CD14-positive monocyte (primary cell): Measurements from ENCODE around the gene SEH1L. TPM values are rescaled to one million over a fixed set of nuclear protein-coding genes. Genes with fewer than 3 reads are reported as not detected.

Source experiments
- DNase-seq, 3 donors: peaks; one replicate each; pipeline ENCODE4 v3.0.0-alpha.2; 2011 to 2022
- H2AFZ ChIP-seq: 2 replicates; pipeline ENCODE4 v1.6.0; 2012; ENCODE audit warnings: mild to moderate bottlenecking, low read depth, low read length, inconsistent platforms; ENCODE audit not compliant: insufficient read depth, poor library complexity, severe bottlenecking
- H3K27ac ChIP-seq, 2 donors: 1 replicate in 1 of 2; 2 replicates in 1 of 2; pipeline ENCODE4 v1.5.1; 2012 to 2013; ENCODE audit warnings: low read length in 2 of 2, control low read depth in 1 of 2, inconsistent platforms in 1 of 2, low read depth in 1 of 2, mild to moderate bottlenecking in 1 of 2
- H3K27me3 ChIP-seq, 2 donors: one replicate each; pipeline versions ENCODE4 v1.6.0 to v1.6.1; 2011 to 2013; ENCODE audit warnings: low read length in 2 of 2; ENCODE audit not compliant: control insufficient read depth in 2 of 2, insufficient read depth in 2 of 2
- H3K36me3 ChIP-seq, 2 donors: replicated peaks in 1 of 2; 1 replicate in 1 of 2; 2 replicates in 1 of 2; pipeline versions ENCODE4 v1.5.1 to v1.6.1; 2012 to 2013; ENCODE audit warnings: low read length in 2 of 2, control low read depth in 1 of 2, inconsistent platforms in 1 of 2, mild to moderate bottlenecking in 1 of 2; ENCODE audit not compliant: insufficient read depth in 2 of 2, control insufficient read depth in 1 of 2
- H3K4me1 ChIP-seq, 2 donors: 1 replicate in 1 of 2; 2 replicates in 1 of 2; pipeline versions ENCODE4 v1.5.1 to v1.6.1; 2012 to 2013; ENCODE audit warnings: low read length in 2 of 2, control low read depth in 1 of 2, inconsistent platforms in 1 of 2, mild to moderate bottlenecking in 1 of 2, moderate library complexity in 1 of 2; ENCODE audit not compliant: insufficient read depth in 2 of 2, control insufficient read depth in 1 of 2
- H3K4me2 ChIP-seq: replicated peaks from 2 replicates; pipeline ENCODE3; 2012; ENCODE audit warnings: low read length, moderate library complexity, mild to moderate bottlenecking; ENCODE audit not compliant: poor library complexity, severe bottlenecking; ENCODE audit errors: extremely low read depth
- H3K4me3 ChIP-seq, 3 experiments: fragments of 200-600 bp in 1 of 3; sonication (generic) in 1 of 3; replicated peaks in 1 of 3; 1 replicate in 2 of 3; 2 replicates in 1 of 3; pipeline ENCODE4 v1.5.1; 2011 to 2013; ENCODE audit warnings: low read length in 3 of 3, mild to moderate bottlenecking in 3 of 3, control low read depth in 2 of 3, low read depth in 2 of 3, inconsistent platforms in 1 of 3, moderate library complexity in 1 of 3
- H3K79me2 ChIP-seq: 2 replicates; pipeline ENCODE4 v1.6.0; 2012; ENCODE audit warnings: mild to moderate bottlenecking, control low read depth, inconsistent platforms, low read length, moderate library complexity; ENCODE audit not compliant: insufficient read depth
- H3K9ac ChIP-seq: 2 replicates; pipeline ENCODE4 v1.6.0; 2017; ENCODE audit warnings: low read length, mild to moderate bottlenecking; ENCODE audit not compliant: insufficient read depth, poor library complexity, severe bottlenecking
- H3K9me3 ChIP-seq, 2 donors: replicated peaks in 1 of 2; 1 replicate in 1 of 2; 2 replicates in 1 of 2; pipeline versions ENCODE4 v1.5.1 to v1.6.1; 2012 to 2013; ENCODE audit warnings: low read length in 2 of 2, control low read depth in 1 of 2; ENCODE audit not compliant: control insufficient read depth in 1 of 2, insufficient read depth in 1 of 2
- H4K20me1 ChIP-seq: 2 replicates; pipeline ENCODE4 v1.6.0; 2012; ENCODE audit warnings: mild to moderate bottlenecking, low read length, control low read depth, moderate library complexity; ENCODE audit not compliant: insufficient read depth
- H3K27ac Mint-ChIP-seq, 7 donors: one replicate each; pipeline ENCODE4 v1.8.0; 2020; ENCODE audit warnings: mild to moderate bottlenecking in 7 of 7, mixed read lengths in 7 of 7, moderate library complexity in 6 of 7, inconsistent platforms in 2 of 7
- H3K27me3 Mint-ChIP-seq, 3 donors: one replicate each; pipeline ENCODE4 v1.8.0; 2021 to 2022; ENCODE audit warnings: low read depth in 3 of 3, mild to moderate bottlenecking in 3 of 3, mixed read lengths in 3 of 3, moderate library complexity in 3 of 3, inconsistent platforms in 1 of 3
- H3K36me3 Mint-ChIP-seq, 2 donors: one replicate each; pipeline ENCODE4 v1.8.0; 2020; ENCODE audit warnings: mixed read lengths in 2 of 2, inconsistent platforms in 1 of 2, mild to moderate bottlenecking in 1 of 2
- H3K4me1 Mint-ChIP-seq: one replicate; pipeline ENCODE4 v1.8.0; 2020; ENCODE audit warnings: mild to moderate bottlenecking, mixed read lengths
- H3K4me3 Mint-ChIP-seq, 2 donors: one replicate each; pipeline ENCODE4 v1.8.0; 2020; ENCODE audit warnings: mild to moderate bottlenecking in 2 of 2, mixed read lengths in 2 of 2, moderate library complexity in 1 of 2
- H3K9me3 Mint-ChIP-seq, 7 donors: one replicate each; pipeline ENCODE4 v1.8.0; 2020 to 2022; ENCODE audit warnings: mixed read lengths in 7 of 7, mild to moderate bottlenecking in 6 of 7, moderate library complexity in 6 of 7, inconsistent platforms in 2 of 7
- WGBS: methylation state at CpG from one replicate; pipeline ENCODE4 v1.1.5; 2013; ENCODE audit warnings: missing lambda C conversion rate; ENCODE audit not compliant: insufficient coverage; 5-methylcytosine and 5-hydroxymethylcytosine counted together
- intact Hi-C, 2 donors: fragments of 100-400 bp; cut with micrococcal nuclease; formaldehyde crosslinking; loops; one replicate each; pipeline versions ENCODE4 v1.15.0 to v1.15.1; 2023
- polyA plus RNA-seq, 3 donors: library from polyadenylated mRNA; depleted of rRNA in 1 of 3; unstranded in 2 of 3; stranded (reverse) in 1 of 3; fragments of 300-500 nt in 2 of 3; fragments of >200 nt in 1 of 3; fragmentation: Illumina TruSeq in 2 of 3; gene quantifications; 1 replicate in 2 of 3; 2 replicates in 1 of 3; pipeline ENCODE4 v1.2.3, GENCODE V29; 2012 to 2021
- TF ChIP-seq, protein P1 (sequence below): fragments of 200-600 bp; IDR thresholded peaks from one replicate; pipeline ENCODE4 v1.8.0; 2022; ENCODE audit warnings: antibody characterized with exemption, mild to moderate bottlenecking

SEH1L gene
- polyA plus RNA-seq, 3 donors, result 7.1 to 26.9 (median 25.9) TPM

DNA sequence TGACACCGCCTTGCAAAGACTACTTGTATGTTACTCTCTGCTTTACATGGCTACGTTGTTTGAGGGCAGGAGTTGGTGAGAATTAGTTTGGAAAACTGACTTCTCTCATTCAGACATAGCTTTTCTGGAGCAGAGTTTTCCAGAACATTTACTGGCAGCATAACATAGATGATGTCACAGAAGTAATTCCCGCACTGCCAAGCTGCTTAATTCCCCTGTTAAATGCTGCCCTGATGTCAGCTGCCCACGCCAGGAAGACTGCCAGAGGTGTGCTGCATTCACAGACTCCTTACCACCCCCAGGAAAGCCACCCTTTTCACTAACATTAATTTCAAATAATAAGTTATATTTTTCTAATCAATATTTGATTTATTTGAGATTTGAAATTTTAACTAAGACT is 39.1 kb upstream of the SEH1L start:
- intact Hi-C loops, result no loop called here
- no peak for DNase-seq
- Histone ChIP-seq H3K36me3 (no peaks in the 10 kb centered on the region), H3K4me2 (no peak overlapping the region), H3K4me3 (no peak overlapping the region), H3K9me3 (no peaks in the 10 kb centered on the region), H3K9ac (no peak overlapping the region), H4K20me1 (no peaks in the 10 kb centered on the region), H3K27ac (no peak overlapping the region), H3K79me2 (no peaks in the 10 kb centered on the region), H3K27me3 (peaks cover 2 to 45% of the 10 kb centered on the region in 2 donors), H2AFZ (no peak overlapping the region), H3K4me1 (peaks cover 10 to 14% of the 10 kb centered on the region in 2 donors)
- H3K27me3 Mint-ChIP-seq, result peaks cover 14 to 49% (median 27%) of the 10 kb centered on the region in 3 donors
- no peak overlapping the region for H3K27ac Mint-ChIP-seq
- H3K36me3 Mint-ChIP-seq, result no peaks in the 10 kb centered on the region
- WGBS, result 100% methylated on average over 1 of the region's 4 CpGs
- no peak overlapping the region for H3K4me3 Mint-ChIP-seq
- peaks cover 0 to 9% (median 2%) of the 10 kb centered on the region in 7 donors for H3K9me3 Mint-ChIP-seq
- peaks cover 19% of the 10 kb centered on the region for H3K4me1 Mint-ChIP-seq
- TF ChIP-seq, protein P1, sequence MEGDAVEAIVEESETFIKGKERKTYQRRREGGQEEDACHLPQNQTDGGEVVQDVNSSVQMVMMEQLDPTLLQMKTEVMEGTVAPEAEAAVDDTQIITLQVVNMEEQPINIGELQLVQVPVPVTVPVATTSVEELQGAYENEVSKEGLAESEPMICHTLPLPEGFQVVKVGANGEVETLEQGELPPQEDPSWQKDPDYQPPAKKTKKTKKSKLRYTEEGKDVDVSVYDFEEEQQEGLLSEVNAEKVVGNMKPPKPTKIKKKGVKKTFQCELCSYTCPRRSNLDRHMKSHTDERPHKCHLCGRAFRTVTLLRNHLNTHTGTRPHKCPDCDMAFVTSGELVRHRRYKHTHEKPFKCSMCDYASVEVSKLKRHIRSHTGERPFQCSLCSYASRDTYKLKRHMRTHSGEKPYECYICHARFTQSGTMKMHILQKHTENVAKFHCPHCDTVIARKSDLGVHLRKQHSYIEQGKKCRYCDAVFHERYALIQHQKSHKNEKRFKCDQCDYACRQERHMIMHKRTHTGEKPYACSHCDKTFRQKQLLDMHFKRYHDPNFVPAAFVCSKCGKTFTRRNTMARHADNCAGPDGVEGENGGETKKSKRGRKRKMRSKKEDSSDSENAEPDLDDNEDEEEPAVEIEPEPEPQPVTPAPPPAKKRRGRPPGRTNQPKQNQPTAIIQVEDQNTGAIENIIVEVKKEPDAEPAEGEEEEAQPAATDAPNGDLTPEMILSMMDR, result no peak

DNA sequence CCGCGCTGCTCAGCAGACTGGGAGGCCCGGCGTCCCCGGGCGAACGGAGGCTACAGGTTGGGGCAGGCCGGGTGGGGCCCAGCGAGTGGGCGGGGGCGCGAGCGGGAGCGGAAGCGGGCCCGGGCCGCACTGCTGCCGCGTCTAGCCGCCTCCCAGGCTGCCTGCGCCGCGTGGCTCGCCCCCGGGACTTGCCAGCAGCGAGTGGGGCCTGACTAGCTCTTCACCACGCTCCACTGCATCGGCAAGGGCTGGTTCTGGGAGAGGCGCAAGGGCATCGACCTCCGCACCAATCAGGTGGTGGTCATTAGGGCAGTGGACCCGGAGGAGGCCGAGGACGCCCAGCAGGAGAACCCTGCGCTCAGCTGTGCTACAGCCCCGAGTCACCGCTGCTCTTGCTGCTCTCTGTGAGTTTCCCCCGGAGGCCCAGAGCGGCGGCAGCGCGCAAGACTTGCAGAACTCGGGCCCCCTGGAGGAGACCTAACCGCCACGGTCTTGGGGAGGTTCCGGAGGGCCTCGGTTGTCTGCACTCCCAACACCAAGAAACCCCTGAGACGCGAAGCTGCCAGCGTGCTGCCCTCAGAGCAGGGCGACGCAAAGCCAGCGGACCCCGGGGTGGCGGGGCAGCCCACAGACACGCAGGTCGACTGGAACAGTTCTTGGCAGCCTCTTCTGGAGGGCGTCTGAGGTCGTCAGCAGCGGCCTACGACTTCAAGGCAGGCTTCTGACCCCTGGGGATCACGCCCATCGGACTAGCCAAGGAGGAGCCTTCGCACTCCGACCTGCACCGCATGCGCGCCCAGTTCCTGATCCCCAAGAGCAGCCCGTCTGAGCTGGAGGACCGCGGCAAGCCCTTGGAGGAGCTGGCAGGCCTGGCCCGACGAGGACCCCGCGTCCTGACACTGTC is 36.5 kb upstream of the SEH1L start:
- WGBS, result 11% methylated on average over 73 of the region's 75 CpGs
- peaks cover 14 to 49% (median 29%) of the 10 kb centered on the region in 3 donors for H3K27me3 Mint-ChIP-seq
- Histone ChIP-seq H2AFZ (peak overlapping the region; percentile 95), H3K9me3 (no peaks in the 10 kb centered on the region), H3K4me2 (peak overlapping the region; percentile 86), H3K4me3 (peak overlapping the region; percentile 39 to 76 (median 61)), H4K20me1 (no peaks in the 10 kb centered on the region), H3K27me3 (peaks cover 2 to 45% of the 10 kb centered on the region in 2 donors), H3K27ac (no peak overlapping the region), H3K36me3 (no peaks in the 10 kb centered on the region), H3K9ac (peak overlapping the region; percentile 53), H3K4me1 (peaks cover 10 to 14% of the 10 kb centered on the region in 2 donors), H3K79me2 (no peaks in the 10 kb centered on the region)
- TF ChIP-seq, protein P1, result no peak
- intact Hi-C loops, result no loop called here
- H3K4me1 Mint-ChIP-seq, result peaks cover 12% of the 10 kb centered on the region
- H3K27ac Mint-ChIP-seq, result peak overlapping the region in 1 of 7 donors; percentile 65
- peaks cover 0 to 11% (median 2%) of the 10 kb centered on the region in 7 donors for H3K9me3 Mint-ChIP-seq
- peak overlapping the region; percentile 77 to 94 for H3K4me3 Mint-ChIP-seq
- DNase-seq, result peak in 1 of 3 donors; percentile 12
- H3K36me3 Mint-ChIP-seq, result no peaks in the 10 kb centered on the region
